ENCODE measurements around the gene PPWD1. TPM values are rescaled to one million over a fixed set of nuclear protein-coding genes. Genes with fewer than 3 reads are reported as not detected.
"Not testable (repeated sequence)": the region's sequence is repeated elsewhere in the genome, so short reads cannot be mapped to it uniquely, and the experiment has no call there.

Gene PPWD1
- total RNA-seq, 4 donors from 2014 or later = 46.8 to 74.3 (median 57.2) TPM

GRCh38 chr5:65577141-65577540 lies 14.0 kb downstream of the PPWD1 start:
- Histone ChIP-seq H3K4me3 (no peak overlapping the region), H3K36me3 (peaks cover 0 to 66% (median under 1%) of the 10 kb centered on the region in 3 donors), H3K4me1 (peaks cover 0 to 5% (median 0%) of the 10 kb centered on the region in 4 donors), H3K9me3 (no peaks in the 10 kb centered on the region), H3K27me3 (no peaks in the 10 kb centered on the region), H3K27ac (no peak overlapping the region)
- no peak for DNase-seq (ENCODE audit: low spot score in 2 of 2)
- TF ChIP-seq POLR2A (IDR thresholded peaks at IDR 0.05) (no peak), EP300 (IDR thresholded peaks at IDR 0.05) (no peak), CTCF (IDR thresholded peaks at IDR 0.05) (no peak)

DNA sequence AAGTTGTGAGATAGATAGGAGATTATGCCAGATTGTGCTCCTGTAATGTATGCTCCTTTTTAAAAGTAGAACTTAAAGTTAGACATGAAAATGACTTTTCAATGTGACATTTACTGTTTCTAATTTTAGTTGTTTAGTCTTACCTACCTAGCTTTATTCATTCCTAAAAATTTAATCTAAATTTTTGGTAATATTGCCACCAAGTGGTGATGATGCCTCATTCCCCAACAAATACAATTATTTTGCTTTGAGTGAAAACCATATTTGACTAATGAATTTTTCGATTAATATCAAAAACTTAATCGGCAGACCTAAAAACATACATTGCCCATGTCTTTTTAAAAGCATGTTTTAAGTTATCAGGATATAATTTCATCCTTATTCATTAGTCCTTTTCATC lies 25.6 kb downstream of the PPWD1 start:
- DNase-seq (ENCODE audit: low spot score in 2 of 2) = no peak
- WGBS, 2 donors = 90 to 99% methylated on average over 2 of the region's 2 CpGs
- TF ChIP-seq CTCF (IDR thresholded peaks at IDR 0.05) = no peak
- no peak for TF ChIP-seq POLR2A (IDR thresholded peaks at IDR 0.05)
- no peak for TF ChIP-seq EP300 (IDR thresholded peaks at IDR 0.05)
- Histone ChIP-seq H3K27ac (no peak overlapping the region), H3K4me3 (no peak overlapping the region), H3K36me3 (peaks cover 0 to 92% (median 12%) of the 10 kb centered on the region in 3 donors), H3K9me3 (no peaks in the 10 kb centered on the region), H3K27me3 (no peaks in the 10 kb centered on the region), H3K4me1 (peaks cover 0 to 8% (median 0%) of the 10 kb centered on the region in 4 donors)

DNA sequence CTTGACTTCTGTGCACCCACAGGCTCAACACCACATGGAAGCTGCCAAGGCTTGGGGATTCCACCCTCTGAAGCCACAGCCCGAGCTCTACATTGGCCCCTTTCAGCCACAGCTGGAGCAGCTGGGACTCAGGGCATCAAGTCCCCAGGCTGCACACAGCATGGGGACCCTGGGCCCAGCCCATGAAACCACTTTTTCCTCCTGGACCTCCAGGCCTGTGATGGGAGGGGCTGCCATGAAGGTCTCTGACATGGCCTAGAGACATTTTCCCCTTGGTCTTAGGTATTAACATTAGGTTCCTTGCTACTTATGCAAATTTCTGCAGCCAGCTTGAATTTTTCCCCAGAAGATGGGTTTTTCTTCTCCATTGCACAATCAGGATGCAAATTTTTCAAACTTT lies 38.7 kb downstream of the PPWD1 start:
- not testable (repeated sequence) for H3K9me3 ChIP-seq; H3K27me3 ChIP-seq; H3K27ac ChIP-seq; H3K4me1 ChIP-seq; DNase-seq (ENCODE audit: low spot score in 2 of 2); H3K4me3 ChIP-seq
- H3K36me3 ChIP-seq = peaks cover 4 to 92% (median 9%) of the 10 kb centered on the region in 3 donors
- WGBS, 2 donors = 100% methylated on average over 1 of the region's 1 CpG

GRCh38 chr5:65611524-65611923 lies 48.4 kb downstream of the PPWD1 start:
- Histone ChIP-seq H3K4me1 (no peaks in the 10 kb centered on the region), H3K4me3 (no peak overlapping the region), H3K9me3 (no peaks in the 10 kb centered on the region), H3K27me3 (no peaks in the 10 kb centered on the region), H3K27ac (no peak overlapping the region), H3K36me3 (peaks cover 0 to 92% (median 23%) of the 10 kb centered on the region in 3 donors)
- TF ChIP-seq CTCF (IDR thresholded peaks at IDR 0.05) = no peak
- TF ChIP-seq POLR2A (IDR thresholded peaks at IDR 0.05) = no peak
- no peak for TF ChIP-seq EP300 (IDR thresholded peaks at IDR 0.05)
- DNase-seq (ENCODE audit: low spot score in 2 of 2) = no peak
- 89 to 93% methylated on average over 3 of the region's 3 CpGs for WGBS, 2 donors

GRCh38 chr5:65612298-65612907 lies 49.3 kb downstream of the PPWD1 start:
- WGBS, 2 donors = 91 to 94% methylated on average over 4 of the region's 4 CpGs
- DNase-seq (ENCODE audit: low spot score in 2 of 2) = no peak
- Histone ChIP-seq H3K36me3 (peaks cover 0 to 91% (median 17%) of the 10 kb centered on the region in 3 donors), H3K4me3 (no peak overlapping the region), H3K4me1 (no peaks in the 10 kb centered on the region), H3K27ac (no peak overlapping the region), H3K9me3 (no peaks in the 10 kb centered on the region), H3K27me3 (no peaks in the 10 kb centered on the region)
- no peak for TF ChIP-seq EP300 (IDR thresholded peaks at IDR 0.05)
- no peak for TF ChIP-seq CTCF (IDR thresholded peaks at IDR 0.05)
- TF ChIP-seq POLR2A (IDR thresholded peaks at IDR 0.05) = no peak
